Measurements from ENCODE around the gene DISC1.

GRCh38 chr1:231965615-231966014 is 339.0 kb downstream of the DISC1 start:
- TF ChIP-seq RARB (CRISPR knock-in tag; IDR thresholded peaks at IDR 0.05) = no peak
- TF ChIP-seq ZNF565 (CRISPR knock-in tag; conservative IDR thresholded peaks at IDR 0.05; ENCODE audit: low read depth) = no peak
- TF ChIP-seq OSR1 (CRISPR knock-in tag; IDR thresholded peaks at IDR 0.05) = no peak
- TF ChIP-seq, protein P1, sequence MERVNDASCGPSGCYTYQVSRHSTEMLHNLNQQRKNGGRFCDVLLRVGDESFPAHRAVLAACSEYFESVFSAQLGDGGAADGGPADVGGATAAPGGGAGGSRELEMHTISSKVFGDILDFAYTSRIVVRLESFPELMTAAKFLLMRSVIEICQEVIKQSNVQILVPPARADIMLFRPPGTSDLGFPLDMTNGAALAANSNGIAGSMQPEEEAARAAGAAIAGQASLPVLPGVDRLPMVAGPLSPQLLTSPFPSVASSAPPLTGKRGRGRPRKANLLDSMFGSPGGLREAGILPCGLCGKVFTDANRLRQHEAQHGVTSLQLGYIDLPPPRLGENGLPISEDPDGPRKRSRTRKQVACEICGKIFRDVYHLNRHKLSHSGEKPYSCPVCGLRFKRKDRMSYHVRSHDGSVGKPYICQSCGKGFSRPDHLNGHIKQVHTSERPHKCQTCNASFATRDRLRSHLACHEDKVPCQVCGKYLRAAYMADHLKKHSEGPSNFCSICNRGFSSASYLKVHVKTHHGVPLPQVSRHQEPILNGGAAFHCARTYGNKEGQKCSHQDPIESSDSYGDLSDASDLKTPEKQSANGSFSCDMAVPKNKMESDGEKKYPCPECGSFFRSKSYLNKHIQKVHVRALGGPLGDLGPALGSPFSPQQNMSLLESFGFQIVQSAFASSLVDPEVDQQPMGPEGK (CRISPR knock-in tag; IDR thresholded peaks at IDR 0.05; ENCODE audit: borderline replicate concordance) = no peak
- no peak for TF ChIP-seq ZFP3 (CRISPR knock-in tag; IDR thresholded peaks at IDR 0.05)
- no peak for TF ChIP-seq CSDC2 (CRISPR knock-in tag; IDR thresholded peaks at IDR 0.05)
- no peak for TF ChIP-seq ARNTL (CRISPR knock-in tag; IDR thresholded peaks at IDR 0.05; ENCODE audit: borderline replicate concordance, low read depth)
- TF ChIP-seq ZC3H10 (CRISPR knock-in tag; IDR thresholded peaks at IDR 0.05) = no peak
- no peak for TF ChIP-seq TCF4 (CRISPR knock-in tag; IDR thresholded peaks at IDR 0.05; ENCODE audit: borderline replicate concordance)
- TF ChIP-seq ZFP30 (CRISPR knock-in tag; IDR thresholded peaks at IDR 0.05) = no peak
- no peak for TF ChIP-seq ISL1 (CRISPR knock-in tag; IDR thresholded peaks at IDR 0.05)
